Neutrophil (primary cell): ENCODE measurements around the gene GPR176.
A peak's percentile ranks its signal among the peaks of the same experiment; 100 is the strongest.

Experiments
- H3K27ac ChIP-seq: fragments of 200-600 bp; sonication (generic); 2 replicates; pipeline ENCODE4 v1.5.1; 2016; ENCODE audit warnings: mild to moderate bottlenecking, moderate library complexity
- H3K27me3 ChIP-seq: fragments of 200-600 bp; sonication (generic); 2 replicates; pipeline ENCODE4 v1.6.0; 2016; ENCODE audit warnings: mild to moderate bottlenecking
- H3K36me3 ChIP-seq: fragments of 200-600 bp; sonication (generic); 2 replicates; pipeline ENCODE4 v1.5.1; 2017
- H3K4me1 ChIP-seq, 2 experiments: fragments of 200-600 bp in 1 of 2; sonication (generic) in 1 of 2; 1 replicate in 1 of 2; 2 replicates in 1 of 2; pipeline versions ENCODE4 v1.5.1 to v1.6.1; 2013 to 2016; ENCODE audit warnings: low read depth in 1 of 2, low read length in 1 of 2, mild to moderate bottlenecking in 1 of 2, moderate library complexity in 1 of 2; ENCODE audit not compliant: control insufficient read depth in 1 of 2, insufficient read depth in 1 of 2
- H3K4me3 ChIP-seq, 2 experiments: fragments of 200-600 bp in 1 of 2; sonication (generic) in 1 of 2; 1 replicate in 1 of 2; 2 replicates in 1 of 2; pipeline ENCODE4 v1.5.1; 2013 to 2016; ENCODE audit warnings: low read depth in 1 of 2, low read length in 1 of 2, mild to moderate bottlenecking in 1 of 2, moderate library complexity in 1 of 2
- H3K9me3 ChIP-seq: fragments of 200-600 bp; sonication (generic); 2 replicates; pipeline ENCODE4 v1.5.1; 2016
- CTCF ChIP-seq: fragments of 200-600 bp; sonication (generic); IDR thresholded peaks from 2 replicates; pipeline ENCODE4 v1.5.1; 2016; ENCODE audit warnings: antibody characterized with exemption

GPR176 gene

DNA sequence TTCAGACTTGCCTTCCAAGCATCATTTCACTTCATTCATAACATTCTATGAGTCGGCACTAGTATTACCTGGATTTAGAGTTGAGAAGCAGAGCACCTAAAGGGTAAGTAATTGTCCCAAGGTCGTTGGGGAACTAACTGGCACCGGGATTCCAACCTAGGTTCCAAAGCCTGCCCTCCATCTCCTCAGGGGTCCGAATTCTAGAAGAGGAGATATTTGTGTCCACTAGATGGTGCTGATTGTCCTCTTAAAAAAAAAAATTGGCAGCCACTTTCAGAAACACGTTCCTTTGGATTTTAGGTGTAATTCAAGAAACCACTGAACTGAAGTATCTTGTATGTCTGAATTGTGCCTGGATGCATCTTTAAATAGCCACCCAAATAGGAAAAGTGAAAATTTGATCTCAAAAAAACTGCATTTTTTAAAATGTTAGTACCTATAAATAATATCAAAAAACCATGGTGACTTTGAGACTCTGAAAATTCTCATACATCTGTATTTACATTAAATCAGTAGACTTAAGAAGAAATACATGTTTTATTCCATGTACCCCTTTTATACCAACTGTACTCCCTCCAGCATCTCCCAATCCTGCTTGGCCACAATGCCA lies 133.5 kb downstream of the GPR176 start:
- Histone ChIP-seq H3K27me3 (no peaks in the 10 kb centered on the region), H3K4me3 (no peak overlapping the region), H3K27ac (no peak overlapping the region), H3K9me3 (no peaks in the 10 kb centered on the region), H3K36me3 (no peaks in the 10 kb centered on the region), H3K4me1 (peaks cover 23 to 25% of the 10 kb centered on the region in 2 experiments)
- peak; percentile 44 for TF ChIP-seq CTCF

DNA sequence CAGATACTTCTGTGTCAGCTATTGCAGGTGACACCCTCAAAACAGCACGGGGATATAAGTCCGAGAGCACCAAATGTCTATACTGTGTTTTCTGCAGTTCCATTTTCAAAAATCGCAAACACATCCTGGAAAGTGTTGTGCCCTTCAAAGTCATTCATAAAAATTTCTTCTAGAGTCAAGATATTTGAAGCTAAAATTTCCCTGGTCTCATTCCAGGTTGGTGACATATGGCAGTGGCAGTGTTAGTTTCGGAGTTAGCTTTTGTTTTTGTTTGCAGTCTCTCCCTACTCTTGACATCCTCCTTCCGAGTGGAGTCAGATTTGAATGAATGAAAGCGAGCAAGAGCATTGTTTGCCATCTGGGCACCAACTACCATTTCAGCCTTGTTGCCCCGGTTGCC lies 134.2 kb downstream of the GPR176 start:
- Histone ChIP-seq H3K36me3 (no peaks in the 10 kb centered on the region), H3K27ac (no peak overlapping the region), H3K4me3 (no peak overlapping the region), H3K4me1 (peaks cover 24 to 27% of the 10 kb centered on the region in 2 experiments), H3K9me3 (no peaks in the 10 kb centered on the region), H3K27me3 (no peaks in the 10 kb centered on the region)
- TF ChIP-seq CTCF, result no peak

- Histone ChIP-seq H3K9me3 (no peaks in the 10 kb centered on the region), H3K27ac (no peak overlapping the region), H3K36me3 (no peaks in the 10 kb centered on the region), H3K4me3 (no peak overlapping the region), H3K4me1 (peaks cover 24 to 27% of the 10 kb centered on the region in 2 experiments), H3K27me3 (no peaks in the 10 kb centered on the region)
- no peak for TF ChIP-seq CTCF
Observed at GRCh38 chr15:39785139-39785538, 134.9 kb downstream of the GPR176 start.

- Histone ChIP-seq H3K4me3 (no peak overlapping the region), H3K4me1 (peaks cover 20 to 22% of the 10 kb centered on the region in 2 experiments)
Observed at GRCh38 chr15:39784638-39785037, 135.4 kb downstream of the GPR176 start.

DNA sequence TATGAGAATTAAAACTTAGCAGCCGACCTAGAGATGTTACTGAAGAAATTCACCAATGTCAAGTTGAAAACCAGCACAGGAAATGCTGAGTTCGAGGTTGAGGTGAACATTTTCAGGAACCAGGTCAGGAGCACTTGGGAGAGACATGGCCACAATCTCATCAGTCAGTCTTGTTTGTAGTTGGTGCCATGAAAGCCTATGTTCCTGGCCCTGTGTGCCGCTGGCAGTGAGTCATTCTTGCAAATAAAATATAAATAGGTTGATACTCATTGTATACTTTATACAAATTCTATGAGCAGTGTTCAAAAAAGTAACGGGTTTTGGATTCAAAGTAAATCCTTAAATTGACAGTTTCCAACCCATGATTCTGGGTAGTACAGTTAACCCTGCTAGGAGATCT lies 135.9 kb downstream of the GPR176 start:
- Histone ChIP-seq H3K27ac (peak overlapping the region; percentile 85), H3K9me3 (no peaks in the 10 kb centered on the region), H3K4me3 (no peak overlapping the region), H3K27me3 (no peaks in the 10 kb centered on the region), H3K36me3 (no peaks in the 10 kb centered on the region), H3K4me1 (peaks cover 18 to 21% of the 10 kb centered on the region in 2 experiments)
- TF ChIP-seq CTCF, result no peak

More at GRCh38 chr15:39784638-39785037, 135.4 kb downstream of the GPR176 start:
- Histone ChIP-seq H3K9me3 (no peaks in the 10 kb centered on the region), H3K27me3 (no peaks in the 10 kb centered on the region), H3K36me3 (no peaks in the 10 kb centered on the region), H3K27ac (no peak overlapping the region)
- TF ChIP-seq CTCF, result no peak
